ENCODE data around the gene C9orf43. TPM values are rescaled to one million over a fixed set of nuclear protein-coding genes. Genes with fewer than 3 reads are reported as not detected.
A peak's percentile ranks its signal among the peaks of the same experiment; 100 is the strongest.
"Not testable (repeated sequence)": the region's sequence is repeated elsewhere in the genome, so short reads cannot be mapped to it uniquely, and the experiment has no call there.

C9orf43 gene
- polyA plus RNA-seq, 1 donor, result 2.3 TPM

- DNase-seq, result no peak
Measured at GRCh38 chr9:113416149-113416721, 5.7 kb downstream of the C9orf43 start.

- DNase-seq, result no peak
Measured at GRCh38 chr9:113417370-113417769, 6.8 kb downstream of the C9orf43 start.

DNA sequence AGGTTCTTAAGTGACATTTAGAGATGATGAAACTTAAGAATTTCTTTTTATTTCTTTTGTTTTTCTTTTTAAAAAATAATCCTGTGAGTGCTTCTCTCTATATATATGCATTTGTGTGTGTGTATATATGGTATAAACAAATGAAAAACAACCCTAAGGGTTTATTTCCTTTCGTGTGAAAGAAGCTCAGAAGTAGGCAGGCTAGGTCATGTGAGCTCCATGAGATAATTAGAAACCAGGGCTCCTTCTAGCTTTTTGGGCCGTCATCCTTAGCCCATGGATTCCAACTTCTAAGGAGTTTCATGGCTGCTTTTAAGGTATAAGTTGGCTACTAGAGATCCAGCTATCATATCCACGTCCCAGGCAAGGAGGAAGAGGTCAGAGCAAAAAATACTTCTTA is 11.2 kb downstream of the C9orf43 start:
- no peak for DNase-seq

GRCh38 chr9:113425072-113425471 is 14.5 kb downstream of the C9orf43 start:
- no peak for DNase-seq

DNA sequence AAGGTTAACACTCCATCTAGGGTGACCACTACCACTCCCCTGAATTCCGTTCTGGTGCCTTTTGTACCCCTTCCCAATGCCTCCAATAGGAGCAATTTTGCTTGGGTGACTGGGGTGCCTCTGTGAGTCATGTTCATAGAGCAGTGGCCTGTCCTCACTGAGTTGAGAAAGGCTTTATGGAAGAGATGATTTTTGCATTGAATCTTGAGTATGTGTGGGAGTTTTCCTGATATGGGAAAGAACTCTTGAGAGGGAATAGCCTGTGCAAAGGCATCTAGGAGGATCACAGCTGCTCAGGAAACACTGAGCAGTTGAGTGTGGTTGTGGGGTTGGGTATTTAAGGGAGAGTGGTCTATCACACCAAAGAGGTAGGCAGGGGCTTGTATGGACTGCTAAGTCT is 16.2 kb downstream of the C9orf43 start:
- no peak for DNase-seq

- no peak for DNase-seq
Measured at GRCh38 chr9:113427629-113428028, 17.1 kb downstream of the C9orf43 start.

DNA sequence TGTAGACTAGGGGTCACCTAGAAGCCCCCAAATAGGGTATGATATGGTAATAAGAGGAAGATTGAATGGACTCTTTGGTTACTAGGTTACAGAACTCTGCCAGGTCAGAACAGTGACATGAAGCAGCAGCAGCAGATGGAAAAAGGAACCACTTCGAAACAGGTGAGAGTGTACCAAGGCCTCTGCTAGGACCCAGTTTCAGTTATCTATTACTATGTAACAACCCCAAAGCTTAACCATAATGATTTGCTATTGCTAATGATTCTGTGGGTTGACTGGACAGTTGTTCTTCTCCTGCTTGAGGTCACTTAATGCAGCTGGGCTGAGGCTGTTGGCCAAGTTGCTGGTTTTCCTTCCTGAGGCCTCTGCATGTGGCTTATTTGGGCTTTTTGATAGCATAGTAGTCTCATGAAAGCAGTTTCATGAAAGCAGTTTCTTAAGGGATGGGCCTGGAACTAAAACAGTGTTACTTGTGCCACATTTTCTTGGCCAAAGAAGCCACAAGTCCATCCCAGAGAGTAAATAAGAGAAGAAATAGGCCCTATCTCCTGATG is 17.6 kb downstream of the C9orf43 start:
- no peak for DNase-seq

DNA sequence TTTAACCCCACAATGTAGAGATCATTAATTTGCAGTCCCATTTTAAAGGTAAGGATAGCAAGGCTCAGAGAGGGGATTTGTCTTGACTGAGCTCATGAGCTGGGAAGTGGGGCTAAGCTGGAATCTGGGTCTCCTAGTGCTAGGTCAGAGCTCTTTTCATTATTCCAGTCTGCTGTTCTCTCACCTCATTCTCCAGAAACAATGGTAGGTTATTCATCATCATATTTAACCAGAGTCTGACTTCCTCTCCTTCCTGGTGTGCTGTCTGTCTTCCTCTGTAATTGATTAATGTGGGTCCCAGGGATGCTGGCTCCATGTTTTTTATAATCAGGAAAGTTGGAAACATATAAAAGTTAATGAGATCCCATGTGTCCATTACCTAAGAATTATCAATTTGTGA is 20.6 kb downstream of the C9orf43 start:
- DNase-seq, result no peak

GRCh38 chr9:113436728-113437515 is 26.4 kb downstream of the C9orf43 start:
- DNase-seq, result no peak

DNA sequence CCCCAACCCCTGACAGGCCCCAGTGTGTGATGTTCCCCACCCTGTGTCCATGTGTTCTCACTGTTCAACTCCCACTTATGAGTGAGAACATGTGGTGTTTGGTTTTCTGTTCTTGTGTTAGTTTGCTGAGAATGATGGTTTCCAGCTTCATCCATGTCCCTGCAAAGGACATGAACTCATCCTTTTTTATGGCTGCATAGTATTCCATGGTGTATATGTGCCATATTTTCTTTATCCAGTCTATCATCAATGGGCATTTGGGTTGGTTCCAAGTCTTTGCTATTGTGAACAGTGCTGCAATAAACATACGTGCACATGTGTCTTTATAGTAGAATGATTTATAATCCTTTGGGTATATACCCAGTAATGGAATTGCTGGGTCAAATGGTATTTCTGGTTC is 27.2 kb downstream of the C9orf43 start:
- DNase-seq, result not testable (repeated sequence)

DNA sequence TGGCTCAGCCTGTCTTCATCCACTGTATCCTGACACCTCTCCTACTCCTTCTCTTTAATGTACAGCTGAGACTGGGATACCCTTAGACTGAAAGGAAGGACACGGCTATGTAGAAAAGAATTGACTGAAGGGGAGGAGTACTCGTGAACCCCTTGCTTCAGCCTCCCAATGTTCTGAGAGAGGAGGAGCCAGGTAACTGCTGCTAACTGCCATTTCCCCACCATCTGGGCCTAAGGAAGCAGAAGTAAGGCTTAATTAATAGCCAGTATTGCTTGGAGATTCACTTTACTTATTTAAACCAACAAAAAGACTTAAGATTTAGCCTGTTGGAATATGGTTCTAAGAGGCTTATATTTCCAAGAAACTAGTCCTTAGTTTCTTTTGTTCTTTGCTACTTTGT is 34.2 kb downstream of the C9orf43 start:
- no peak for DNase-seq

DNA sequence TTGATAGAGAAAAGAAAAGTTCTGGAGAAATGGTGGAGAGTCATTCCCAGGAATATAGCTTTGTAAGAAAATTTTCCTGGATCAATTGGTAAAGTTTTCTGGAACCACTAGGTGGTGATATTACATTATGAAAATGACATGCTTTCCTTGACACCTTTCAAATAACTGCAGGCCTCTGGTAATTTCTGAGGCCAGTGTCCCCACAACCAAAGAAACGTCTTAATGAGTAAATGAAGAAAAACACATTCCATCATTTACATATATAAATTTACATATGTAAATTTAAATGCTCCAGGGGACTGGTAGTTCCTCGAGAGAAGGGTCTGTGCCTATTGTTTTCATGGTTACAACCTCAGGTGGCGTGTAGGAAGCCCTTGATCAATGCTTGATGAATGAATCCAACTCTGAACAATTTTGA is 35.8 kb downstream of the C9orf43 start:
- DNase-seq, result peak; percentile 60

DNA sequence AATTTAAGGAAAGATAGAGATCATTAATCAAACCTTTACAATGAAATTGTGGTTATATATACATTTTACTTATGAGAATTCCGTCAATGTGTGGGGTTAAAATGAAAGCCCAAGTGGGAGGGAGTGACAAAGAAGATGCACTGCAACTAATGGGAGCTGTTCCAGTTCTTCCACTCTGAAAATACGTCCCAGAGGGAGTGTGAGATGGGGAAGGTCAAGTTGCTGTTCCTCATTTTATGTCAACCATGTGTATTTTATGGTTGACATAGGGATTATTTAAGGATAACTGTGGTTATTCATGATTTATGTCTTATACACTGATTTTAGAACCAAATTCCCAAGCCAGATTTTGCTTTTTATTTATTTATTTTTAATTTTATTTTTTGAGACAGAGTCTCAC is 38.8 kb downstream of the C9orf43 start:
- no peak for DNase-seq

GRCh38 chr9:113452113-113452605 is 41.6 kb downstream of the C9orf43 start:
- DNase-seq, result no peak

DNA sequence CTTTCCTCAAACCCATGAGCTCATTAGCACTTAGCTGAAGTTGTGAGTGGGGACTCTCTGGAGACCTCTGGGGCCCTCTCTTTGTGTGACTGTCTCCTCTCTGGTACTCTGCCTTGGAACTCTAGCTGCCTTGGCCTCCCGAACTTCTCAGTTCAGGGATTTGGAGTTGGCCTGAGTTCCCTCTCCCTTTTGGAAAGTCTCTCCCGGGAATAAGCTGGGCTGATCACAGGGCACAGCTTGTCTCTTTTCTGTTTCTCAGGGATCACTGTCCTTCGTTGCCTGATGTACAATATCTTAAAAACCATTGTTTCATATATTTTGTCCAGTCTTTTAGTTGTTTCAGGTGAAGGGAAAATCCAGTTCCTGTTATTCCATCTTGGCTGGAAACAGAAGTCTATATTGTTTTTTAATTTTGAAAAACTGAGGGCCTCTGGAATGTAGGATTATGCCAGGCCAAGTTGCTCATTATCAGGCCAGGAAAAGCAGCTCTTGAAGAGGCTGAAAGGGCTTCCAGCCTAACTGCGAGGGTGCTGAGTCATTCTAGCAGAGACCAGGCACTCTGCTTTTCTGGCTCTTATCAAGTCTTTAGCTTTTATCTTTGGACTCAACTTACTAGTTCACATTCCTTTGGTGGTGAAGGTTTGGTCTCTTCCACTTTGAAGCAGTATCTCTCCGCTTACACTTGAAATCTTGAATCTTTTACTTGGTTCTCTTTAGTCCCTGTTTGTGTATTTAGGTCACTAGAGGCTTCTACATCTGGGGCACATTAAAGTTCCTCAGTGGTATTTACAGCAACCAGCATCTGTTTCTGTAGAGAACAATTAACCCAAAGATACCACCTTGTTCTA is 44.6 kb downstream of the C9orf43 start:
- no peak for DNase-seq

DNA sequence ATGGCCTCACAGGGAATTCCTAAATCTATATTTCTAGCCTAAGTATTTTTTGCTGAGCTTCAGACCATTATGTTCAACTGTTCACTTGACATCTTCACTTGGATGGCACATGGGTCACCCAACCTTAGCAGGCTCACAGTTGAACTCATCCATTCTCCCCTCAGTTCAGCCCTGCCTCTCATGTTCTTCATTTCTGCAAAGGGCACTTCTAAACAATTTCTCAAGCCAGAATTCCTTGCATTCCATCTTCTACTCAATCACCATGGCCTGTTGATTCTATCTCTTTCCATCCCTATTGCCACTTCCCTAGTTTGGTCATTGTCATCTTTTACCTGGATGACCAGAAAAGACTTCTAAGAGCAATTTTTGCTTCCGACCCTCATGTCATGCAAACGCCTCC is 45.7 kb downstream of the C9orf43 start:
- no peak for DNase-seq

DNA sequence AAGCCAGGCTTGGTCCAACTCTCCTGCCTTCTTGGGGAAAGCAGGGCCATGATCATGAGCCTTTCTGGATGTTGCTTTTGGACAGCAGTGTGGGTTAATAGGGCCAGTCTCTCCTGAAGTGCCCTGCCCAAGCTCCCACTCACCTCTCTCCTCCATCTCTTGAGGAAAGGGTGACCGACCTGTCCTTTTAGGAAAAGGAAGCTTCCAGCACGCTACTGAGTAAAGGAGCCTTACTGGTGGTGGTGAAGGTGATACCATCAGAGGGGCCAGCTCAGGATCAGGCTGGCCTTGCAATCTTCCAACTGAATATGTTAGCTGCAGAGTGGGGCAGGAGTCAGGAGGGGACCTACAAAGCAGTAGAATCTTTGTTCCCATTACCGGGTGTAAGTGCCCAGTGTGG is 50.7 kb downstream of the C9orf43 start:
- no peak for DNase-seq

DNA sequence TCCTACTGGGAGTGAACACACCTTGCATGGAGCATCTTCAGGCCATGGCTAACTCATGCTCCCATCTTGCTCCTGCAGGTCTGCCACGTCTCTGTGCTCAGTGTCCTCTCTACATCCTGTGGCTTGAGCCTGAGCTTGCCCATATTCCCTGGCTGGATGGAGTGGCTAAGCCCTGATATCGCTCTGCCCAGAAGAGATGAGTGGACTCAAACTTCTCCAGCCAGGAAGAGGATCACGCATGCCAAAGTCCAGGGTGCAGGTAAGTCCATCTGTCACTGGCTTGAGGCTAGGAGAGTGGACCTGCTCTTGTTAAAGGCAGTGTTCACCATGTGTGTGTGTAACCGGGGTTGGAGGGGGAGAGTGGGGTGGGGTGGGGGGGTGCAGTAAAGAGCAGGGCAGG is 51.4 kb downstream of the C9orf43 start:
- DNase-seq, result no peak

DNA sequence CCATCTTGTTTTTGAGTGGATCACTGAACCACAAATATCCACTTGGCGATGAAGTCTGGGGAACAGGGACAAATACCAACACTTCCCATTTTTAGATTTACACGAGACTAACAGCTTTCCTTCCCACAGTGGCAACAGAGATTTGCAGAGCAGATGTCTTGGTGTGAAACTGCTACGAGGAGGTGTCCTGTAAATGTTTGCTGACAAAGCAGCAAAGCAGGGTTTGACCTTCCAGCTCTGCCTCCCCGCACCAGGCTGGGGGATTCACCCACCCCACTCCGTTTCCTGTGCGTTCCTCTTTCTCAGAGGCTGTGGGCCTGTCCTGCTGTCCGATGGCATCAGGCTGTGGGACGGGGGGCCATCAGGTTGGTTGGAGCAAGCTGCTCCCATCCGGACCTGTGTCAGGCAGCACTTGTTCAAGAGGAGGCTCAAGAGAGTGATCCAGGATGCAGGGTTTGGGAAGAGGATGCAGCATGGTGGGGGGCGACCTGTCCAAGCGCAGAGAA is 52.3 kb downstream of the C9orf43 start:
- DNase-seq, result no peak

GRCh38 chr9:113463418-113464285 is 53.1 kb downstream of the C9orf43 start, which contains the start of gene RGS3:
Gene RGS3 (plus strand): TSS chr9:113463727. CDS start chr9:113463803, 76 bp downstream.
- DNase-seq, result peak; percentile 72

DNA sequence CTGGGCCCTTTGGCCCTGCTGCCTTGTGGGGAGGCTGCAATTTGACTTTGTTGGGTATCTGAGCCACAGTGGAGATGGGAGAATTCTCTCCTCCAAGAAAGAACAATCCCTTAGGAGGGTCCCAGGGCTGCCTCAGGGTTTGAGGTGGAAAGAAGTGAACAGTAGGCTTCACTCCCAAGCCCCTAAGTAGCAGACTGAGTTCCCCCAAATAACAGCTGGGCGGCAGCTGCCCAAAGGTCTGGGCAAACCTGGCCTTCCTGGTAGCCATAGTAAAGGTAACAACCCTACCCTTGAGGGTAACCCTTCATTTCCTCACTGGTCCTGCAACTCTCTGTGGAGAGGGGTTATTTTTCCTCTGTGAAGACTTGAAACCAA is 53.7 kb downstream of the C9orf43 start:
- DNase-seq, result no peak
